Raji (cell line): ENCODE results near the gene PDE2A.

ENCODE experiments used
- POLR2A ChIP-seq: IDR thresholded peaks from 2 replicates; pipeline ENCODE4 v1.6.1; 2011; ENCODE audit warnings: low read depth, low read length, control low read depth; ENCODE audit not compliant: insufficient read depth

PDE2A gene

GRCh38 chr11:72579816-72580641 lies 94.2 kb downstream of the PDE2A start:
- TF ChIP-seq POLR2A: no peak

GRCh38 chr11:72578991-72579815 lies 95.0 kb downstream of the PDE2A start:
- no peak for TF ChIP-seq POLR2A

GRCh38 chr11:72578566-72578965 lies 95.7 kb downstream of the PDE2A start:
- no peak for TF ChIP-seq POLR2A

GRCh38 chr11:72578051-72578450 lies 96.2 kb downstream of the PDE2A start:
- no peak for TF ChIP-seq POLR2A

GRCh38 chr11:72577271-72577721 lies 96.9 kb downstream of the PDE2A start:
- TF ChIP-seq POLR2A: no peak

- TF ChIP-seq POLR2A: no peak
Observed at GRCh38 chr11:72576661-72577060, 97.6 kb downstream of the PDE2A start.

- no peak for TF ChIP-seq POLR2A
Observed at GRCh38 chr11:72576243-72576595, 98.0 kb downstream of the PDE2A start.

- no peak for TF ChIP-seq POLR2A
Observed at GRCh38 chr11:72575533-72576242, 98.5 kb downstream of the PDE2A start.

GRCh38 chr11:72574548-72575460 lies 99.4 kb downstream of the PDE2A start:
- TF ChIP-seq POLR2A: no peak

- no peak for TF ChIP-seq POLR2A
Observed at GRCh38 chr11:72573855-72574445, 100.3 kb downstream of the PDE2A start.

- no peak for TF ChIP-seq POLR2A
Observed at GRCh38 chr11:72573072-72573854, 101.0 kb downstream of the PDE2A start.

- no peak for TF ChIP-seq POLR2A
Observed at GRCh38 chr11:72570893-72571661, 103.1 kb downstream of the PDE2A start.

GRCh38 chr11:72569966-72570892 lies 104.0 kb downstream of the PDE2A start:
- TF ChIP-seq POLR2A: no peak
